GM21526 (cell line): Measurements from ENCODE around the gene CTBP2.

Source experiments
- ATAC-seq: cut with Tn5 transposase; IDR thresholded peaks from one replicate; pipeline ENCODE4 v1.9.1; 2021; ENCODE audit warnings: moderate library complexity; ENCODE audit not compliant: unreplicated experiment, low FRiP score

The CTBP2 gene

DNA sequence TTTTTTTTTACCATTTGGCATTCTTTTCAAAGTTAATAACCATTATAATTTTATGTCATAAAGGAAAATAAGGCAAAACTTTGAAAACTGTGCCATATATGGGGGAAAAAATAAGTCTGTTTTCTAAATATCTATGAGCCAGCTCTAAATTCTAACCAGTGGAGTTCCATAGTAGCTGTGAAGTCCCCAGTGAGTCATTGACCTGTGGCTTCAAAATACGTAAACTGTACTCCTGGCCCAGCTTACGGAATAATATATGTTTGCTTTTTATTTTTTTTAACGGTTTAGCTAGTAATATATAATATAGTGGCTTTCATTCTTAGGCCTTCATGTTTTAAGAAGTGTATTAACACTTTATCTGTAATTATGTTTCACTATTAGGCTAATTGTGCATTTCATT lies 197.9 kb downstream of the CTBP2 start:
- ATAC-seq = no peak

DNA sequence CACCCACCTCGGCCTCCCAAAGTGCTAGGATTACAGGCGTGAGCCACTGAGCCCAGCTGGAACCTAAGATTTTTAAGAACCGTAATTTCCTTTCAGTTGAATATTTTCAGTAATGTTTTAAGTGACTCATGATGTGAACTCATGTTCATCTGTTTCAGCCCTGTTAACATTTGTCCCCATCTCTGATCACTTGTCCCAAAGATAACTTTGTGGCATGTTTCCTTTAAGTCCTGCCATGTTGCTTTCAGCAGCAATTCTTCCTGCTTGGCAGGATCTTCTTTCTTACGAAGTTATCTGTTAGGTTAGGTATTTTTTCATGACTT lies 199.2 kb downstream of the CTBP2 start:
- ATAC-seq = no peak

DNA sequence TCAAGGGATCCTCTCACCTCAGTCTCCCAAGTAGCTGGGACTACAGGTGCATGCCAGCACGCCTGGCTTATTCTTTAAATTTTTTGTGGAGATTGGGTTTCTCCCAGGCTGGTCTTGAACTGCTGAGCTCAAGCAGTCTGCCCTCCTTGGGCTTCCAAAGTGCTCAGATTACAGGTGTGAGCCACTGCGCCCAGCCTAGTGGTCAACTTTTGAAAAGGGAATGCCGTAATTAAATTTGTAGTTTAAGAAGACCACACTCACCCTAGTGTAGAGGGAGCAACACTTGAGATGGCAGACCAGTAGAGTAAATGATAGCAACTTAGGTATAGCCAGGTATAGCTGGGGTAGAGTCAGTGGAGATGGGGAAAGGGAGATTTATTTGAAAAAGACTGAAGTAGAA lies 200.8 kb downstream of the CTBP2 start:
- no peak for ATAC-seq

DNA sequence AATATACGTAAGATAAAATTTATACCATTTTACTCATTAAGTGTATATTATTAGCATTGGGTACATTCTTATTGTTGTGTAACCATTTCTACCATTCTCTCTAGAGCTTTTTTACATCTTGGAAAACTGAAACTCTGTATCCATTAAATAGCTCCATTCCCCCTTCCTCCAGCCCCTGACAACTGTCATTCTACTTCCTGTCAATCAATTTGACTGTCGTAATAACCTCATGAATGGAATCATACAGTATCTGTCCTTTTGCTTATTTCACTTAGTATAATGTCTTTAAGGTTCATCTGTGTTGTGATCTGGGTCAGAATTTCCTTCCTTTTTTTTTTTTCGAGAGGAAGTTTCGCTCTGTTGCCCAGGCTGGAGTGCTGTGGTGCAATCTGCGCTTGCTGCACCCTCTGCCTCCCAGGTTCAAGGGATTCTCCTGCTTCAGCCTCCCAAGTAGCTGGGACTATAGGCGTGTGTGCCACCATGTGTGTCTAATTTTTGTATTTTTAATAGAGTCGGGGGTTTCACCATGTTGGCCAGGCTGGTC lies 202.9 kb downstream of the CTBP2 start:
- no peak for ATAC-seq

DNA sequence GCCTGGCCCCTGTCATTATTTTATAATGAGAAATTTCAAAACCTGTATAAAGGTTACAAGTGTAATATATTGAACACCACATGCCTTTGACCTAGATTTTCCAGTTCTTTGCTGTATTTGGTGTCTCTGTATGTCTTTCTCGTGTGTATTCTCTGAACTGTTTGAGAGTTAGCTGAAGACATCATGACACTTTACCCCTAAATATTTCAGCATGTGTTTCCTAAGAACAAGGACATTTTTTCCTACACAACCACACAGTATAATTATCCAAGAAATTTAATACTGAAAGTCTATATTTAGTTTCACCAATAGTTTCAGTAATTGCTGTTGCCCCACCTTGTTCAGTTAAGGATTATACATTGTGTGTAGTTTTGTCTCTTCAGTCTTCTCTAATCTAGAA lies 203.6 kb downstream of the CTBP2 start:
- no peak for ATAC-seq

DNA sequence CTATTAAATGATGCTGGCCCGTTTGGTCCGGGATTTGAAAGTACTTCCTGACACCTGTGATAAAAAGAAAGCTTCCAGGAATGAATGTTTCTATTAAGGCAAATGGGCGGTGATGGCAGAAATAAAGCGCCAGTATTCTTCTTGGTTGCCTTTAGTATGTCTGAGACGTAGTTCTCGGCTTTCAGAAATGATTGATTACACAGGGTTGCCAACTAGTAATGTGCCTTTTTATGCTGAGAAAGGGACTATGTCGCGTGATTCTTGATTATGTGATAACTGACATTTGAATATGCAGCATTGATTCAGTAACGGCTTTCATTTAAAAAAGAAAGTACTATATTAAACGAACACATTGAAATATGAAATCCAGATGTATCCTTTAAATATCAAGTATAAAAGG lies 204.5 kb downstream of the CTBP2 start:
- ATAC-seq = no peak

DNA sequence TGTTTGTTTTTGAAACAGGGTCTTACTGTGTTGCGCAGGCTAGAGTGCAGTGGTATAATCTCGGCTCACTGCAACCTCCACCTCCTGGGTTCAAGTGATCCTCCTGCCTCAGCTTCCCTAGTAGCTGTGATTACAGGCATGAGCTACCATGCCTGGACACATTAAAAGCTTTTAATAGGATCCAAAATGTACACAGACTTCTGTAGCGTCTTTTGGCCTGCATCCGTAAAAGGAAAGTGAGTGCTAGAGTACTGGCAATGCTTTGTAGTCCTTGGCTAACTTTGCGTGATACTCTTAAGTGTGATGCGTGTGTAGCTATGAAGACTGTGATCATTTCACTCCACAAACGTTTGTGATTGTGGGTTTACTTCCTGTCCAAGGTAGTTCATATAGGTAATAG lies 205.1 kb downstream of the CTBP2 start:
- ATAC-seq = no peak

DNA sequence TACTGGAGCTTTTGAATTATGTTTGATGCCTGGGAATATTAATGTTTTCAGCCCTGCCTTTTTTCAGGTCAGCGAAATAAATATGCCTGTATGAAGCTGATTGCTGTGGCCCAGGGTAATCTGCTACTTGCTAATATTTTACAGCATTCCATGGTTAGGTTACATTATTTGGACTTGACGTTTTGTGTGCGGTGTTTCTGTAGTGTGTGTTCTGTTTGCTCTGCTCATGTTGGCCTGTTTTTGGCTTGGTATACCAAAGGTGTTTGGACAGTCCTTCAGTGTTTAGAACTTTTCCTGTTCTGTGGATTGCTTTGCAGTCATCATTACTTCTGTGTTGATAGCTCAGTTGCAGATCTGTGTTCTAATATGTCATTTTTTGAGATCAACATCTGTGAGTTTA lies 206.9 kb downstream of the CTBP2 start:
- no peak for ATAC-seq

DNA sequence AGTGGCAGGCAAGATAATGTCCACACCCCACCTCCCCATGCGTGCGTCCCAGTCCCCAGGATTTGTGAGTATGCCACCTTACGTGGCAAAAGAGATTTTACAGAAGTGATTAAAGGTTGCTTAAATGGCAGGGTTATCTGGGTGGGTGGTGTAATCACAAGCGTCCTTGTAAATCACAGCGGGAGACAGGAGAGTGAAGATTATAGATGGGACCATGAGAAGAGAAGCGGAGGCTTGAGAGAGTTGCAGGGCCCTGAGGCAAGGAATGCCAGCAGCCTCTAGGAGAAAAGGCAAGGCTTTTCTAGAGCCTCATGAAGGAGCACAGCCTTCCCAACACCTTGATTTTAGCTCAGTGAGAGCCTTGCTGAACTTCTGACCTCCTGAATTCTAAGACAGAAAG lies 208.2 kb downstream of the CTBP2 start:
- no peak for ATAC-seq

DNA sequence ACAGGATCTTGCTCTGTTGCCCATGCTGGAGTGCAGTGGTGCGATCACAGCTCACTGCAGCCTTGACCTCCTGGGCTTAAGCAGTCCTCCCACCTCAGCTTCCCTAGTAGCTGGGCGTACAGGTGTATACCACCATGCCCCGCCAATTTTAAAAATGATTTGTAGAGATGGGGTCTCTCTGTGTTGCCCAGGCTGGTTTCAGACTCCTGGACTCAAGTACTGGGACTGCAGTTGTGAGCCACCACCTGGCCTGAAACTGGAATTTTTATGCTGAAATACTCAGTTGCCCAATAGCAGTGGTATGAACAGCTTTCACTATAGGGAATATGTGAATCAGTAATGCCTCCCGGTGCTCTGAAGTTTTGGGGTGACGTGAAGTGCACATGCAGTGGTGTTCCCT lies 210.8 kb downstream of the CTBP2 start:
- ATAC-seq = no peak

DNA sequence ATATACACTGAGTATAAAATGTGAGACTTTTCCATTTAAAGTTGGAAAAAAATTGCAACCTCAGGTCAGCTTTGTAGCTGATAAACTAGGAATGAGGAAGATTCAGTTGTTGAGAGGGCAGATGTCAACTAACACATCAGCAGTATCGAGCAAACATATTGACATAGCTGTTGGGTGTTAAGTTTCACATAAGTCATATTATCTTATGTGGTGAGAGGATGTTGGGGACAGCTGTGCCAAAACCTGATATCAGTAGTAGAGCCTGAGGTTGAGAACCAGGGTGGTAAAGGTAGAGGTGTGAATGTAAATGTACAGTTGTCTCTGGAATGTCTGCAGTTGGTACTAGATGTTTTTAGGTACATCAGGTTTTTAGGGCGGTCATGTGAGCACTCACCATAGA lies 213.4 kb downstream of the CTBP2 start:
- ATAC-seq = no peak

DNA sequence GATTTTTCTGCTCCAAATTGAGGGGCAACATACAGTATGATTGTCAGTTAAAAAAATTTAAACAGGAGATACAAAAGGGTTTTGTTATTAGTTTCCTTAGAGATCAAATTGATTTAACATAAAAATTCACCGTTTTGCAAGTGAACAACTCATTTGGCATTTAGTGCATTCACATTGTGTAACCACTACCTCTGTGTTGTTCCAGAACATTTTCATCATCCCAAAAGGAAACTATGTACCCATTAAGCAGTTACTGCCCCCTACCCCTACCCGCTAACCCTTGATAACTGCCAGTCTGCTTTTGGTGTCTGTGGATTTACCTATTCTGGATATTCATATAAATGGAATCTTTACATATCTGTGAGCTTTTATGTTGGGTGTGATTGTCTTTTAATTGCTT lies 215.4 kb downstream of the CTBP2 start:
- ATAC-seq = no peak

DNA sequence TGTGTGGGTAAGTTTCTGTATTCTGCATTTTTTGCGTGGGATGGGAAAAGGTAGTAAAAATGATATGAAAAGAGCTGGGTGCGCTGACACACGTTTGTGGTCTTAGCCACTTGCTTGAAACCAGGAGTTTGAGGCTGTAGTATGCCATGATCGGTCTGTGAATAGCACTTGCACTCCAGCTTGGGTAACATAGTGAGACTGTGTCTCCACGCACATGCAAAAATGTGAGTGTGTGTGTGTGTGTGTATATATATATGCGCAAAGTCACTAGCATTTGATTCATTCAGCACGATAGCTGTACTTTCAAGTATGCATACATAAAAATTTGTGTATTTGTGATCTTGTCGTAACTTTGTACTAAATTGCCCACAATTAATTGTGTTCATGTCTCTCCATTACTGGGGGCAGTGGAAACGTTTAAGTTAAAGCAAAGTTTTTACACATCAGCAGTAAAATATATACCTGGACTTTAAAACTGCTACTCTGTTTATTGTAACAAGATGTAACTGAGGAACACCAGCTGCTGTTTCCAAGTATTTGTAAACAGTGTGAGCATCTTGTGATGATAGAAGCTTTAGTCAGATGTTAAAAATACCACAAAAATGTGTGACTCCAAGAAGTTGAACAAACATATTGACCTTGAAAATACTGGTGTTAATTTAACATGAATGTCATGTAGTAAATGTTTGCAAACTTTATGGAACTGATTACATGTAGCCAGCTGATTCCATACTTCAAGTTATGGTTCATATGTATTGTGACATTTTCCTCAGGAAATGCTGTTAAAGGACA lies 216.9 kb downstream of the CTBP2 start:
- ATAC-seq = no peak

DNA sequence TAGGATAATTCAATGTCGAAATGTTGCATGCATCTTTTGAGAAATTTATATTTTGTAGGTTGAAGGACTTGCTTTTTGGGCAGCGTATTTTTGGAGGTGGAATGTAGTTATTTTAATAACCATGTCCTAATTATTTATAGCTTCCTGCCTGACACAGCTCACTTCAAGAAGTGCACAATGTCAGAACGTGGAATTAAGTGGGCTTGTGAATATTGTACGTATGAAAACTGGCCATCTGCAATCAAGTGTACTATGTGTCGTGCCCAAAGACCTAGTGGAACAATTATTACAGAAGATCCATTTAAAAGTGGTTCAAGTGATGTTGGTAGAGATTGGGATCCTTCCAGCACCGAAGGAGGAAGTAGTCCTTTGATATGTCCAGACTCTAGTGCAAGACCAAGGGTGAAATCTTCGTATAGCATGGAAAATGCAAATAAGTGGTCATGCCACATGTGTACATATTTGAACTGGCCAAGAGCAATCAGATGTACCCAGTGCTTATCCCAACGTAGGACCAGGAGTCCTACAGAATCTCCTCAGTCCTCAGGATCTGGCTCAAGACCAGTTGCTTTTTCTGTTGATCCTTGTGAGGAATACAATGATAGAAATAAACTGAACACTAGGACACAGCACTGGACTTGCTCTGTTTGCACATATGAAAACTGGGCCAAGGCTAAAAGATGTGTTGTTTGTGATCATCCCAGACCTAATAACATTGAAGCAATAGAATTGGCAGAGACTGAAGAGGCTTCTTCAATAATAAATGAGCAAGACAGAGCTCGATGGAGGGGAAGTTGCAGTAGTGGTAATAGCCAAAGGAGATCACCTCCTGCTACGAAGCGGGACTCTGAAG lies 217.8 kb downstream of the CTBP2 start:
- ATAC-seq = no peak

DNA sequence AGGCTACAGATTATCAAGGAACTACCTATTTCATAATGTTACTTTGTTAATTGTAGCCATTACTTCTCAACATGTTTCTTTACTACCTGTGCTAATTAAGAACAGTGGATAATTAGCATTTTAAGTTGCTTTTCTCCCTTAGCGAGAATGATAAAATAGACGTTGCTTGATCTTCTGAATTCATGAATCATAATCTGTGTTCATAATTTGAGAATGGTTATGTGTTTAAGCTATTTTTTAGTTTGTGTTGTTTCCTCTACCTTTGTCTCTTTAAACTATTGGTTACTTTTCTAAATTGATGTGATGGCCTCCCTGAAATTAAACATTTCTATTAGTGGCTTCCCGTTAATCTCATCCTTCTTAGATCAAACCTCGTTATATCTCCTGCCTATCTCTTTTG lies 218.5 kb downstream of the CTBP2 start, which contains the start of gene ZRANB1:
ZRANB1 (plus strand) TSS at position 301 of the 400 bp plus-strand sequence. CDS start 371 bp downstream, outside the sequence.
- no peak for ATAC-seq

DNA sequence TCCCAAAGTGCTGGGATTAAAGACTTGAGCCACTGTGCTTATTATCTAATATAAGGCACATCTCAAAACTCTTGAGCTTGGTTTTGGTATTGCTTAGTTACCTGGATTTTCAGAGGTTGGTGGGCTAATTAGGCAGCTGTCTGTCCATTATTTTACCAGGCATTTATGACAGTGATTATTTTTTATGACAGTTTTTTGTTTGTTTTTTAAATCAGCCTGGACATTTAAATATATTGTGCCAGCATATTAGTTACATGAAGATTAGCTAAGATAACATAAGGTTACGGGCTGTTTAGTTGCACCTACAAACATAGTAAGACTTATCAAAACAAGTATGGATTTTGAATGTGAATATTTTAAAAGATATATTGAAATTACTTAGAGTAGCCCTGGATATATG lies 221.1 kb downstream of the CTBP2 start:
- no peak for ATAC-seq

DNA sequence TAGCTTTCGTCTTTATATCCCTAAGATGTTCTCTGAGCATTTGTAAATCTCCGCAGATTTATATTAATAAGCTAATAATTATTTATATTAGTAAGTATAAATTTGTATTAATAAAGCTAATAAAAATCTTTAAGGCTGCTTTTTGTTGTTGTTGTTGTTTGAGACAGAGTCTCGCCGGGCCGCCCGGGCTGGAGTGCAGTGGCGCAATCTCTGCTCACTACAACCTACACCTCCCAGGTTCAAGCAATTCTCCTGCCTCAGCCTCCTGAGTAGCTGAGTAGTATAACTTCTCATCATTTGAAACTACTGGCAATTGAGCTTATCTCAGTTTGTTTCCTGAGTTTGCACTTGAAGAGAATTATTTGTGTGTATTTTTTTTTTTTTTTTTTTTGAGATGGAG lies 223.6 kb downstream of the CTBP2 start:
- no peak for ATAC-seq

DNA sequence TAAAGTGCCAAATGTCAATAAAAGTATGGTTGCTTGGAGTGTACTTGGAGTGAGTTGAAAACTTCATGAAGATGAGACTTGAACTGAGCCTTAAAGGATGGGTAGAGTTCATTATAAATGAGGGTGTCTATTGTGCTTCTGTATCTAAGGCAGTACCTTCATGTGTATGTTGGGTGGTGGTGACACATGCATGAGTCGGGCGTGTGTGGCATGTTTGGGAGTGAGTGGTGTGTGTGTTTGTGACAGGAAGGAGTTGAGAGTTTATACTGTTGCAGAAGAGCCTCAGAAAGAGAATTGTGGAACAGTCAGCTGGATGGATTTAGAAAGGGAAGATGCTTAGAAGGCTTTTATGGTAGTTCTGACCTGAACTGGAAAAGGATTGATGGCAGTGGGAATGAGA lies 224.4 kb downstream of the CTBP2 start:
- ATAC-seq = no peak
